ENCODE measurements around the gene NCMAP. TPM values are rescaled to one million over a fixed set of nuclear protein-coding genes. Genes with fewer than 3 reads are reported as not detected.

NCMAP gene
- total RNA-seq, 1 donor from 2014 or later = not detected

- peaks cover 12% of the 10 kb centered on the region for H3K4me1 Mint-ChIP-seq
- no peaks in the 10 kb centered on the region for H3K27me3 Mint-ChIP-seq
- no peak for ATAC-seq (ENCODE audit: low read depth)
- peaks cover 91% of the 10 kb centered on the region for H3K36me3 Mint-ChIP-seq (ENCODE audit: low read depth)
- no peak for DNase-seq
- H3K4me3 Mint-ChIP-seq = no peak overlapping the region
- H3K9me3 Mint-ChIP-seq = no peaks in the 10 kb centered on the region
- no peak overlapping the region for H3K27ac Mint-ChIP-seq
- TF ChIP-seq CTCF (IDR thresholded peaks at IDR 0.05) = no peak
- POLR2A ChIA-PET = no interaction called here
- CTCF ChIA-PET = interaction anchor here (0.7 to 1.9 kb wide), 3 partner anchors 55 to 173 kb away, joined by 4 to 6 read pairs (median 5); no protein-coding TSS in a partner anchor
- intact Hi-C loops (cut with micrococcal nuclease) = no loop called here
These were observed 101.9 kb downstream of the NCMAP start for GRCh38 chr1:24657781-24658180.

Other genes with a start within 250 kb of the NCMAP start
- 0.64 and 0.78 TPM in 2 replicates for gene GRHL3, start 236.7 kb upstream of the NCMAP start, total RNA-seq
- 5.5 and 7.4 TPM in 2 replicates for gene STPG1, start 142.3 kb upstream of the NCMAP start, total RNA-seq
- 21.0 and 23.2 TPM in 2 replicates for gene NIPAL3, start 140.3 kb upstream of the NCMAP start, total RNA-seq
- gene RCAN3, start 53.3 kb upstream of the NCMAP start, total RNA-seq = 22.8 and 23.6 TPM in 2 replicates
- gene SRRM1, start 87.2 kb downstream of the NCMAP start, total RNA-seq = 214 and 220 TPM in 2 replicates
- gene CLIC4, start 189.4 kb downstream of the NCMAP start, total RNA-seq = 98.2 and 99.8 TPM in 2 replicates